IMR-90 (cell line): ENCODE data around the gene TRPC4AP. TPM values are rescaled to one million over a fixed set of nuclear protein-coding genes. Genes with fewer than 3 reads are reported as not detected.
"Not testable (repeated sequence)": the region's sequence is repeated elsewhere in the genome, so short reads cannot be mapped to it uniquely, and the experiment has no call there.

Experiments used
- ATAC-seq: fragments of 200-7000 bp; cut with Tn5 transposase; 2 replicates; pipeline ENCODE4 v1.9.1; 2020; ENCODE audit warnings: low read depth, mild to moderate bottlenecking, moderate library complexity
- BruUV-seq: library from RNA; stranded (reverse); fragments of 400-500 nt; replicated peaks from 2 replicates; lab custom pipeline; 2021; lab: Mats Ljungman, UMichigan
- CTCF ChIA-PET: fragments of 300-600 bp; formaldehyde crosslinking; extraction: SDS; loops from one replicate; lab custom pipeline; 2021; ENCODE audit warnings: antibody characterized with exemption; lab: Yijun Ruan, JAX
- POLR2A ChIA-PET: fragments of 300-600 bp; sonication (Branson Sonifier 250); formaldehyde crosslinking; loops from one replicate; lab custom pipeline; 2022; ENCODE audit warnings: antibody characterized with exemption; ENCODE audit not compliant: unreplicated experiment; lab: Charles Lee
- DNase-seq: peaks from one replicate; pipeline ENCODE4 v3.0.0; 2013
- H2AFZ ChIP-seq: replicated peaks from 2 replicates; pipeline ENCODE3; 2013; ENCODE audit warnings: low read length, mild to moderate bottlenecking; ENCODE audit not compliant: poor library complexity
- H2AK5ac ChIP-seq: 2 replicates; pipeline ENCODE4 v1.6.1; 2013; ENCODE audit warnings: low read depth, low read length, inconsistent platforms
- H2AK9ac ChIP-seq: replicated peaks from 2 replicates; pipeline ENCODE3; 2013; ENCODE audit warnings: mild to moderate bottlenecking, low read depth, low read length, moderate library complexity; ENCODE audit not compliant: poor library complexity
- H2BK120ac ChIP-seq: 2 replicates; pipeline ENCODE4 v1.6.1; 2013; ENCODE audit warnings: low read depth, low read length, inconsistent platforms
- H2BK15ac ChIP-seq: 3 replicates; pipeline ENCODE4 v1.6.1; 2013; ENCODE audit warnings: low read depth, low read length, inconsistent platforms
- H2BK20ac ChIP-seq: 2 replicates; pipeline ENCODE4 v1.6.1; 2013; ENCODE audit warnings: low read depth, mild to moderate bottlenecking, inconsistent platforms, low read length, moderate library complexity
- H2BK5ac ChIP-seq: 2 replicates; pipeline ENCODE4 v1.6.1; 2013; ENCODE audit warnings: mild to moderate bottlenecking, low read depth, low read length, inconsistent platforms; ENCODE audit not compliant: poor library complexity, severe bottlenecking
- H3K14ac ChIP-seq: replicated peaks from 2 replicates; pipeline ENCODE4 v1.6.1; 2013; ENCODE audit warnings: low read depth, low read length, inconsistent platforms
- H3K18ac ChIP-seq: 2 replicates; pipeline ENCODE4 v1.6.1; 2013; ENCODE audit warnings: low read depth, low read length, control low read depth
- H3K23ac ChIP-seq: 2 replicates; pipeline ENCODE4 v1.6.1; 2013; ENCODE audit warnings: low read depth, low read length, inconsistent platforms
- H3K27ac ChIP-seq: 2 replicates; pipeline ENCODE4 v1.5.1; 2013; ENCODE audit warnings: mild to moderate bottlenecking, control low read depth, low read length; ENCODE audit not compliant: insufficient read depth
- H3K27me3 ChIP-seq: 2 replicates; pipeline ENCODE4 v1.6.1; 2013; ENCODE audit warnings: low read length; ENCODE audit not compliant: control insufficient read depth, insufficient read depth
- H3K36me3 ChIP-seq: 2 replicates; pipeline ENCODE4 v1.6.1; 2013; ENCODE audit warnings: low read length, mixed read lengths; ENCODE audit not compliant: control insufficient read depth, insufficient read depth
- H3K4ac ChIP-seq: 2 replicates; pipeline ENCODE4 v1.6.1; 2013; ENCODE audit warnings: low read depth, low read length, inconsistent platforms
- H3K4me1 ChIP-seq: 2 replicates; pipeline ENCODE4 v1.6.1; 2013; ENCODE audit warnings: low read length, mixed read lengths; ENCODE audit not compliant: control insufficient read depth, insufficient read depth
- H3K4me2 ChIP-seq: 2 replicates; pipeline ENCODE4 v1.6.1; 2013; ENCODE audit warnings: low read depth, mild to moderate bottlenecking, control low read depth, low read length, moderate library complexity
- H3K4me3 ChIP-seq: 2 replicates; pipeline ENCODE4 v1.5.1; 2013; ENCODE audit warnings: low read depth, mild to moderate bottlenecking, control low read depth, low read length, moderate library complexity; ENCODE audit not compliant: insufficient read depth
- H3K56ac ChIP-seq: 2 replicates; pipeline ENCODE4 v1.6.1; 2013; ENCODE audit warnings: low read length, inconsistent platforms; ENCODE audit not compliant: insufficient read depth; ENCODE audit errors: extremely low read depth
- H3K79me1 ChIP-seq, 2 experiments: 2 replicates each; pipeline ENCODE4 v1.6.1; 2013; ENCODE audit warnings: low read length in 2 of 2, inconsistent platforms in 1 of 2, low read depth in 1 of 2
- H3K9ac ChIP-seq: 2 replicates; pipeline ENCODE4 v1.6.1; 2013; ENCODE audit warnings: low read depth, low read length, control low read depth
- H3K9me1 ChIP-seq: 2 replicates; pipeline ENCODE4 v1.6.1; 2013; ENCODE audit warnings: low read length, inconsistent platforms; ENCODE audit not compliant: insufficient read depth
- H3K9me3 ChIP-seq: 2 replicates; pipeline ENCODE4 v1.6.1; 2013; ENCODE audit warnings: low read length; ENCODE audit not compliant: control insufficient read depth, insufficient read depth
- H4K20me1 ChIP-seq: 2 replicates; pipeline ENCODE4 v1.6.1; 2013; ENCODE audit warnings: low read length, inconsistent platforms; ENCODE audit not compliant: insufficient read depth
- H4K5ac ChIP-seq: 2 replicates; pipeline ENCODE4 v1.6.1; 2013; ENCODE audit warnings: mild to moderate bottlenecking, low read depth, low read length, control low read depth
- H4K8ac ChIP-seq, 2 experiments: 2 replicates each; pipeline ENCODE4 v1.6.1; 2013; ENCODE audit warnings: low read depth in 2 of 2, low read length in 2 of 2, control low read depth in 1 of 2, inconsistent platforms in 1 of 2
- H4K91ac ChIP-seq: 2 replicates; pipeline ENCODE4 v1.6.1; 2013; ENCODE audit warnings: low read depth, low read length, inconsistent platforms; ENCODE audit not compliant: insufficient read depth
- MAFK ChIP-seq: IDR thresholded peaks from 2 replicates; pipeline ENCODE4 v1.6.1; 2012; ENCODE audit warnings: low read depth, low read length, improper control_type of control experiment
- WGBS, 2 experiments: methylation state at CpG; one replicate each; pipeline versions ENCODE4 v1.1.5 to v1.1.7; 2013; ENCODE audit warnings: missing lambda C conversion rate in 2 of 2; ENCODE audit not compliant: insufficient read length in 1 of 2; ENCODE audit errors: extremely low coverage in 2 of 2; 5-methylcytosine and 5-hydroxymethylcytosine counted together
- dilution Hi-C: fragments of 300-500 bp; cut with HindIII; formaldehyde crosslinking; loops from one replicate; pipeline ENCODE4 v1.14.3; 2018; ENCODE audit warnings: low sequenced_read_pairs; ENCODE audit not compliant: unreplicated experiment
- in situ Hi-C: fragments of 300-500 bp; cut with MboI; formaldehyde crosslinking; loops from 3 replicates; pipeline ENCODE4 v1.14.3; 2019; ENCODE audit warnings: low sequenced_read_pairs, inconsistent platforms, mixed read lengths
- intact Hi-C: fragments of 100-400 bp; cut with micrococcal nuclease; formaldehyde crosslinking; loops from 2 replicates; pipeline ENCODE4 v1.10.0; 2022
- polyA plus RNA-seq, 3 experiments: library from polyadenylated mRNA; depleted of rRNA; stranded (reverse); fragments of >200 nt; gene quantifications; 2 replicates each; pipeline ENCODE4 v1.2.3, GENCODE V29; 2012; ENCODE audit warnings: low replicate concordance in 1 of 3
- total RNA-seq: library from RNA; depleted of rRNA; stranded (reverse); fragments of >200 nt; gene quantifications from 2 replicates; pipeline ENCODE4 v1.2.3, GENCODE V29; 2012
- TF ChIP-seq, protein P1 (sequence below): fragments of 150-350 bp; IDR thresholded peaks from 2 replicates; pipeline ENCODE4 v1.6.1; 2016; ENCODE audit warnings: low read depth, mild to moderate bottlenecking, low read length, moderate library complexity, borderline replicate concordance

TRPC4AP gene
- total and polyA plus RNA-seq, 2 of the 4 experiments (the other 2 are of a cell fraction): 41.0 to 81.0 TPM

- Histone ChIP-seq H4K91ac (peak overlapping the region; percentile 46), H2BK120ac (peak overlapping the region; percentile 64), H4K20me1 (peaks cover 2% of the 10 kb centered on the region; the same call in 1 of the 2 replicates), H3K27me3 (no peaks in the 10 kb centered on the region), H3K9me1 (peaks cover 30% of the 10 kb centered on the region), H2AK9ac (peak overlapping the region; percentile 34), H3K4ac (peak overlapping the region; percentile 55), H3K4me2 (no peak overlapping the region), H3K4me3 (no peak overlapping the region), H2AK5ac (peak overlapping the region; percentile 83), H2BK20ac (peak overlapping the region; percentile 55; the same call in 1 of the 2 replicates), H3K36me3 (peaks cover 18% of the 10 kb centered on the region), H2BK15ac (peak overlapping the region; percentile 15; the same call in 2 of the 3 replicates), H3K23ac (no peak overlapping the region), H2BK5ac (no peak overlapping the region), H3K4me1 (peaks cover 37% of the 10 kb centered on the region), H4K5ac (no peak overlapping the region; the same call in 1 of the 2 replicates), H3K14ac (peak overlapping the region; percentile 48; the same call in 1 of the 2 replicates), H3K9ac (no peak overlapping the region), H3K18ac (peak overlapping the region; percentile 21), H4K8ac (0 out of 4 replicates have a peak overlapping the region, but pooled peaks of 1 of the 2 experiments have one; percentile 44), H2AFZ (no peak overlapping the region), H3K79me1 (peaks cover 5 to 31% of the 10 kb centered on the region in 2 experiments; a peak in 1 of 4 replicates), H3K27ac (no peak overlapping the region), H3K9me3 (no peaks in the 10 kb centered on the region), H3K56ac (no peak overlapping the region)
- intact Hi-C loops: no loop called here
- no TSS peak for BruUV-seq
- POLR2A ChIA-PET: no interaction called here
- CTCF ChIA-PET: interaction anchor here (0.6 kb wide), 1 partner anchor 148 kb away, joined by 4 read pairs; no protein-coding TSS in a partner anchor
- no CpG with 5 or more reads among the region's 11 CpGs for WGBS, 2 experiments
- DNase-seq (no peak), ATAC-seq (no peak)
- TF ChIP-seq, protein P1, sequence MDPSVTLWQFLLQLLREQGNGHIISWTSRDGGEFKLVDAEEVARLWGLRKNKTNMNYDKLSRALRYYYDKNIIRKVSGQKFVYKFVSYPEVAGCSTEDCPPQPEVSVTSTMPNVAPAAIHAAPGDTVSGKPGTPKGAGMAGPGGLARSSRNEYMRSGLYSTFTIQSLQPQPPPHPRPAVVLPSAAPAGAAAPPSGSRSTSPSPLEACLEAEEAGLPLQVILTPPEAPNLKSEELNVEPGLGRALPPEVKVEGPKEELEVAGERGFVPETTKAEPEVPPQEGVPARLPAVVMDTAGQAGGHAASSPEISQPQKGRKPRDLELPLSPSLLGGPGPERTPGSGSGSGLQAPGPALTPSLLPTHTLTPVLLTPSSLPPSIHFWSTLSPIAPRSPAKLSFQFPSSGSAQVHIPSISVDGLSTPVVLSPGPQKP: no peak
- TF ChIP-seq MAFK: no peak
- dilution Hi-C loops: no loop called here
- in situ Hi-C loops: no loop called here
Observed at GRCh38 chr20:35115606-35116005, 23.0 kb upstream of the TRPC4AP start.

GRCh38 chr20:35112276-35112675 lies 19.7 kb upstream of the TRPC4AP start:
- Histone ChIP-seq H3K4me1 (peaks cover 23% of the 10 kb centered on the region), H2BK20ac (0 out of 2 replicates have a peak overlapping the region, but pooled peaks have one; percentile 42), H3K79me1 (peaks cover 5 to 18% of the 10 kb centered on the region in 2 experiments; a peak in 1 of 4 replicates), H2BK120ac (0 out of 2 replicates have a peak overlapping the region, but pooled peaks have one; percentile 32), H3K9me1 (peaks cover 21% of the 10 kb centered on the region)
- POLR2A ChIA-PET, H3K4me2 ChIP-seq, ATAC-seq, H3K18ac ChIP-seq, H3K36me3 ChIP-seq, H3K14ac ChIP-seq, H4K8ac ChIP-seq, H2AFZ ChIP-seq, intact Hi-C loops, H3K23ac ChIP-seq, H3K27ac ChIP-seq, H2BK5ac ChIP-seq, DNase-seq, H4K5ac ChIP-seq, H3K9me3 ChIP-seq, H2BK15ac ChIP-seq, H3K56ac ChIP-seq, H2AK9ac ChIP-seq, H3K27me3 ChIP-seq, H2AK5ac ChIP-seq, dilution Hi-C loops, in situ Hi-C loops, H3K4me3 ChIP-seq, H3K4ac ChIP-seq, H3K9ac ChIP-seq, H4K20me1 ChIP-seq, H4K91ac ChIP-seq, BruUV-seq: not testable (repeated sequence)
- WGBS, 2 experiments: no CpG with 5 or more reads among the region's 5 CpGs
- CTCF ChIA-PET: interaction anchor here (0.6 kb wide), 1 partner anchor 16 kb away, joined by 7 read pairs; no protein-coding TSS in a partner anchor
